Breast epithelium (tissue), 4 donors: Measurements from ENCODE around the gene EMILIN3. TPM values are rescaled to one million over a fixed set of nuclear protein-coding genes. Genes with fewer than 3 reads are reported as not detected.

ENCODE experiments used
- DNase-seq, 2 donors: peaks; one replicate each; pipeline ENCODE4 v3.0.0-alpha.2; 2019; ENCODE audit warnings: low spot score in 2 of 2
- H3K27ac ChIP-seq, 2 donors: fragments of 200-600 bp; sonication (generic) in 1 of 2; one replicate each; pipeline ENCODE4 v1.5.1; 2016 to 2019; ENCODE audit warnings: mild to moderate bottlenecking in 1 of 2
- H3K27me3 ChIP-seq, 2 donors: fragments of 200-600 bp; sonication (generic) in 1 of 2; one replicate each; pipeline versions ENCODE4 v1.5.1 to v1.6.0; 2017 to 2019; ENCODE audit warnings: control low read depth in 1 of 2, mild to moderate bottlenecking in 1 of 2
- H3K36me3 ChIP-seq: fragments of 200-600 bp; one replicate; pipeline ENCODE4 v1.5.1; 2019
- H3K4me1 ChIP-seq, 2 donors: fragments of 200-600 bp; sonication (generic); one replicate each; pipeline ENCODE4 v1.5.1; 2016 to 2019; ENCODE audit warnings: control low read depth in 1 of 2
- H3K4me3 ChIP-seq, 3 donors: fragments of 200-600 bp; sonication (generic); 1 replicate in 2 of 3; 2 replicates in 1 of 3; pipeline ENCODE4 v1.5.1; 2016 to 2019; ENCODE audit warnings: mild to moderate bottlenecking in 3 of 3, moderate library complexity in 2 of 3
- H3K9me3 ChIP-seq, 2 donors: fragments of 200-600 bp; sonication (generic) in 1 of 2; one replicate each; pipeline ENCODE4 v1.5.1; 2016 to 2019; ENCODE audit warnings: control low read depth in 1 of 2
- POLR2A ChIP-seq: fragments of 450-650 bp; IDR thresholded peaks from one replicate; pipeline ENCODE4 v1.6.1; 2016; ENCODE audit warnings: antibody characterized with exemption, mild to moderate bottlenecking, moderate library complexity
- POLR2AphosphoS5 ChIP-seq, 3 donors: sonication (generic); formaldehyde crosslinking; IDR thresholded peaks; one replicate each; pipeline ENCODE4 v1.6.1; 2017; ENCODE audit warnings: antibody characterized with exemption in 3 of 3
- intact Hi-C: fragments of 100-400 bp; cut with DNase I; formaldehyde crosslinking; loops from one replicate; pipeline ENCODE4 v1.15.1; 2023; ENCODE audit warnings: low total_unique reads
- total RNA-seq, 3 donors: library from RNA; depleted of rRNA; stranded (reverse); fragments of >200 nt; gene quantifications; one replicate each; pipeline ENCODE4 v1.1.0, GENCODE V29; 2016
- TF ChIP-seq, protein P1 (sequence below), 3 donors: fragments of 450-650 bp; IDR thresholded peaks; one replicate each; pipeline ENCODE4 v1.5.1; 2016 to 2017; ENCODE audit warnings: antibody characterized with exemption in 3 of 3, mild to moderate bottlenecking in 3 of 3, moderate library complexity in 3 of 3

EMILIN3 gene
- total RNA-seq, 3 donors from 2014 or later: 0.32 to 7.5 (median 1.3) TPM

DNA sequence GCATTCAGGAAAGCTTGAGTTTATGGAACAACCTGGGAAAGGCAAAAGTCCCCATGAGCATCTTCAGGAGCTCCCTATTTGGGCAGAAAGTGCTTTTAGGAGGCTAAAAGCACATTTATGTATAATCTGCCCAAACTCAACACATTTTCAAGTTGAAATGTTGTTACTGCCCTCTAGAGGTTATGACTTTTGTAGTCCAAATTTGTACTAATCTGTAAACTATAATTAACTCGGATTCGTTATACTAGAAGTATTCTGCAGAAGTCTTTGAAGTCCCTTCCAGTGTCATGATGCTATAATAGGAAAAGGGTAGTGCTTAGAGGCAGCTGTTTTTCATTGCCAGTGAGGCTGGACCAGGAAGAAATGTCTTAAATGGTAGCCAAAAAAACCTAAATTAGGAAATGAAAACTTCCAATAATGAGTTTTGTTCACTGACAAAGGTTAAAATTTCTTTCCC, 44.8 kb upstream of the EMILIN3 start:
- no peaks in the 10 kb centered on the region for H3K36me3 ChIP-seq
- peak overlapping the region; percentile 57 to 70 for H3K27ac ChIP-seq

DNA sequence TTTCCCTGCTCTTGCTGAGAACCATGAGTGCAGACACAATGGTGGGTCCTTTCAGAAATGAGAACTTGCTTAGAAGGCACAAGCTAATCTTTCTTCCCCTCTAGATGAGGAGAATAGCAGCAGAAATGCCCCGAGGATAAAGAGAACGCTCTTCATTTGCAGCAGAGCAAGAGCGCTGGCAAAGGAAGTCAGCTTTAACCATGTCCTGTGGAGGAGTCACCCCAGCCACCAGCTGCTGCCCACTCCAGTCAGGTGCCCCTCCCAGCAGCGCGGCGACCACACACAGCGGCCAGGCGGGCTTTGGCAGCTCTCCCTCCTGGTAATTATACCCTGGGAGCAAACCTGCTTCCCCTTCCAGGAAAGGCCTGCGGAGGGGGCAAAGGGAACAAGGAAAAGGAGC, 42.4 kb upstream of the EMILIN3 start:
- Histone ChIP-seq H3K4me3 (no peak overlapping the region), H3K36me3 (peaks cover 8% of the 10 kb centered on the region), H3K27ac (peak overlapping the region in 1 of 2 donors; percentile 19), H3K4me1 (peaks cover 3 to 12% of the 10 kb centered on the region in 2 donors), H3K9me3 (no peaks in the 10 kb centered on the region), H3K27me3 (no peaks in the 10 kb centered on the region)
- TF ChIP-seq POLR2A (no peak), POLR2AphosphoS5 (IDR thresholded peaks at IDR 0.05) (no peak)
- TF ChIP-seq, protein P1, sequence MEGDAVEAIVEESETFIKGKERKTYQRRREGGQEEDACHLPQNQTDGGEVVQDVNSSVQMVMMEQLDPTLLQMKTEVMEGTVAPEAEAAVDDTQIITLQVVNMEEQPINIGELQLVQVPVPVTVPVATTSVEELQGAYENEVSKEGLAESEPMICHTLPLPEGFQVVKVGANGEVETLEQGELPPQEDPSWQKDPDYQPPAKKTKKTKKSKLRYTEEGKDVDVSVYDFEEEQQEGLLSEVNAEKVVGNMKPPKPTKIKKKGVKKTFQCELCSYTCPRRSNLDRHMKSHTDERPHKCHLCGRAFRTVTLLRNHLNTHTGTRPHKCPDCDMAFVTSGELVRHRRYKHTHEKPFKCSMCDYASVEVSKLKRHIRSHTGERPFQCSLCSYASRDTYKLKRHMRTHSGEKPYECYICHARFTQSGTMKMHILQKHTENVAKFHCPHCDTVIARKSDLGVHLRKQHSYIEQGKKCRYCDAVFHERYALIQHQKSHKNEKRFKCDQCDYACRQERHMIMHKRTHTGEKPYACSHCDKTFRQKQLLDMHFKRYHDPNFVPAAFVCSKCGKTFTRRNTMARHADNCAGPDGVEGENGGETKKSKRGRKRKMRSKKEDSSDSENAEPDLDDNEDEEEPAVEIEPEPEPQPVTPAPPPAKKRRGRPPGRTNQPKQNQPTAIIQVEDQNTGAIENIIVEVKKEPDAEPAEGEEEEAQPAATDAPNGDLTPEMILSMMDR (IDR thresholded peaks at IDR 0.05): no peak
- DNase-seq: no peak
- intact Hi-C loops: no loop called here

More for the DNA sequence above, 44.8 kb upstream of the EMILIN3 start:
- Histone ChIP-seq H3K27me3 (no peaks in the 10 kb centered on the region), H3K9me3 (no peaks in the 10 kb centered on the region), H3K4me1 (peaks cover 3 to 12% of the 10 kb centered on the region in 2 donors), H3K4me3 (no peak overlapping the region)
- intact Hi-C loops: loop anchor here (10.0 kb wide), 1 partner anchor 67 kb away; the partner anchor contains the start of gene LPIN3
- no peak for DNase-seq
- no peak for TF ChIP-seq POLR2AphosphoS5 (IDR thresholded peaks at IDR 0.05)
- TF ChIP-seq POLR2A: no peak
- TF ChIP-seq, protein P1 (IDR thresholded peaks at IDR 0.05): peak; percentile 16 to 46 (median 44)

GRCh38 chr20:41408156-41408794, 41.7 kb upstream of the EMILIN3 start:
- H3K27me3 ChIP-seq: no peaks in the 10 kb centered on the region
- intact Hi-C loops: no loop called here
- peaks cover 14% of the 10 kb centered on the region for H3K36me3 ChIP-seq
- peaks cover 3 to 12% of the 10 kb centered on the region in 2 donors for H3K4me1 ChIP-seq
- TF ChIP-seq, protein P1 (IDR thresholded peaks at IDR 0.05): no peak
- TF ChIP-seq POLR2A: no peak
- no peak for TF ChIP-seq POLR2AphosphoS5 (IDR thresholded peaks at IDR 0.05)
- H3K9me3 ChIP-seq: no peaks in the 10 kb centered on the region
- H3K27ac ChIP-seq: peak overlapping the region in 1 of 2 donors; percentile 19
- DNase-seq: no peak
- H3K4me3 ChIP-seq: no peak overlapping the region

- TF ChIP-seq POLR2AphosphoS5 (IDR thresholded peaks at IDR 0.05) (no peak), POLR2A (no peak)
- TF ChIP-seq, protein P1 (IDR thresholded peaks at IDR 0.05): no peak
- DNase-seq: no peak
- Histone ChIP-seq H3K36me3 (peaks cover 14% of the 10 kb centered on the region), H3K27ac (peak overlapping the region in 1 of 2 donors; percentile 12), H3K27me3 (no peaks in the 10 kb centered on the region), H3K4me3 (no peak overlapping the region), H3K4me1 (peaks cover 3 to 12% of the 10 kb centered on the region in 2 donors), H3K9me3 (no peaks in the 10 kb centered on the region)
- intact Hi-C loops: no loop called here
These were observed 41.0 kb upstream of the EMILIN3 start for GRCh38 chr20:41407607-41408006.

GRCh38 chr20:41406896-41407444, 40.4 kb upstream of the EMILIN3 start:
- Histone ChIP-seq H3K27ac (peak overlapping the region in 1 of 2 donors; percentile 3), H3K4me1 (peaks cover 3 to 12% of the 10 kb centered on the region in 2 donors), H3K9me3 (no peaks in the 10 kb centered on the region), H3K36me3 (peaks cover 14% of the 10 kb centered on the region), H3K4me3 (no peak overlapping the region), H3K27me3 (no peaks in the 10 kb centered on the region)
- TF ChIP-seq POLR2A (no peak), POLR2AphosphoS5 (IDR thresholded peaks at IDR 0.05) (no peak)
- TF ChIP-seq, protein P1 (IDR thresholded peaks at IDR 0.05): no peak
- no peak for DNase-seq
- intact Hi-C loops: no loop called here
